Right forelimb (tissue), 1 donor: ENCODE measurements around the gene KATNAL1.
"Not testable (repeated sequence)": the region's sequence is repeated elsewhere in the genome, so short reads cannot be mapped to it uniquely, and the experiment has no call there.

ENCODE experiments used
- DNase-seq: peaks from one replicate; pipeline ENCODE4 v3.0.0-alpha.2; 2018

Gene KATNAL1

GRCh38 chr13:30290812-30291436, 16.4 kb downstream of the KATNAL1 start:
- no peak for DNase-seq

DNA sequence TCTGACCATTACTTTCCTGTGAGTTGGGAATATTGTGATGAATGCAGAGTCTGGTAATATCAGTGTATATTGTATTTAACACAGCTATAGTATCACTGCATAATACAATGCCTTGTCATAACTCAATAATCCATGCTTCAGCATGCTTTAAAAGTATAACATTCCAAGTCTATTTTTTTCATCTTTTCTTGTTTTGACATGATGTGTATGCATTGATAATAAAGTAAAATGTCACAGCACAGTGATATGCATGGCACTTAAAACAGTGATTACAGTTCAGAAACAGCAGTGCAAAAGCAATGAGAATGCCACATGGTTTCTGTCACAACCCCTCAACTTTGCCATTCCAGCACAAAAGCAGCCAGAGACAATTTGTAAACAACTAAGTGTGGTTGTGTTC, 17.8 kb downstream of the KATNAL1 start:
- DNase-seq = no peak

DNA sequence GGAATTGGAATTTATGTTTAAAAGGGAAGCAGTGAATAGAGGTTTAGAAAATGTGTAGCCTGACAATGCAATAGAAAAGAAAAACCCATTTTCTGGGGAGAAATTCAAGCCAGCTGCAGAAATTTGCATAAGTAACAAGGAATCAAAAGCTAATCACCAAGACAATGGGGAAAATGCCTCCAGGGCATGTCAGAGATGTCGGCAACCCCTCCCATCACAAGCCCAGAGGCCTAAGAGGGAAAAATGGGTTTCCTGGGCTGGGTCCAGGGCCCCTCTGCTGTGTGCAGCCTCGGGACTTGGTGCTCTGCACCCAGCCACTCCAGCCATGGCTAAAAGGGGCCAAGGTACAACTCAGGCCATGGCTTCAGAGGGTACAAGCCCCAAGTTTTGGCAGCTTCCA, 21.3 kb downstream of the KATNAL1 start:
- DNase-seq = not testable (repeated sequence)

DNA sequence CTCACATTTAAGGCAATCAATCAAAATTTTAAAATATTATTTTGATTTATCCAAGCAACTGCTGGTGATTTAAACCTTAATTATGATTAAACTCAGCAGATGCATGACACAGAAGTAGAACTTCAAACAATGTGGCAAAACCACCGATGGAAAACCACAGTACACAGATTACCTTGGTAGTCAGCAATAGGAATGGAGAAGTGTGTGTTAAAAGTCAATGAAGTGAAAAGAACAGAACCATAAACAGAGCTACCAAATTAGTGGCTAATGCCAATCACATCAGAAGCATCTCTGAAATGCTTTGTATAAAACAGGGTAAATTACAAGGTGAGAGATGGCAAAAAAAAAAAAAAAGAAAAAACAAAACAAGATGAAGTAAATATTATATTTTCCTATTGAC, 31.2 kb downstream of the KATNAL1 start:
- DNase-seq = no peak

- DNase-seq = no peak
These were observed 33.3 kb downstream of the KATNAL1 start for GRCh38 chr13:30274083-30274482.

DNA sequence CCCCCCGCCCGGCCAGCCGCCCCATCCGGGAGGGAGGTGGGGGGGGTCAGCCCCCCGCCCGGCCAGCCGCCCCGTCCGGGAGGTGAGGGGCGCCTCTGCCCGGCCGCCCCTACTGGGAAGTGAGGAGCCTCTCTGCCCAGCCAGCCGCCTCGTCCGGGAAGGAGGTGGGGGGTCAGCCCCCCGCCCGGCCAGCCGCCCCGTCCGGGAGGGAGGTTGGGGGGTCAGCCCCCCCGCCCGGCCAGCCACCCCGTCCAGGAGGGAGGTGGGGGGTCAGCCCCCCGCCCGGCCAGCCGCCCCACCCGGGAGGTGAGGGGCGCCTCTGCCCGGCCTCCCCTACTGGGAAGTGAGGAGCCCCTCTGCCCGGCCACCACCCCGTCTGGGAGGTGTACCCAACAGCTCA, 37.3 kb downstream of the KATNAL1 start:
- not testable (repeated sequence) for DNase-seq

- DNase-seq = no peak
These were observed 38.7 kb downstream of the KATNAL1 start for GRCh38 chr13:30268673-30269072.

DNA sequence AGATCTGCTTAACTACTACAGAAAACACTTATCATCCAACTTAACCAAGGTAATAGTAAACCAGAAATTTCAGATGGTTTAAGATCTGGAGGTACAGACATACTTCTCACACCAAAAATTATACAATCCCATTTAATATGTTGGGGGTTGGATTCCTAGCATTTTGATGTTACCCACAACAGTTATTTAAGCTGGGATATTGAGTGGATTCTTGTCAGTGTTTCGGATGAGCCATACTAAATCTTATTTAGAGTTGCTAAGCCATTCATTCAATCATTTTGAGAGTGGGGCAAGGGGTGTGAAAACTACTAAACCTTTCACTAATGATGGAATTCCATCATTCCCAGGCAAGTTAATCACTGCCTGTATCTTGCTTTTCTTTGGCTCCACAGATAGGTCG, 40.6 kb downstream of the KATNAL1 start:
- no peak for DNase-seq

DNA sequence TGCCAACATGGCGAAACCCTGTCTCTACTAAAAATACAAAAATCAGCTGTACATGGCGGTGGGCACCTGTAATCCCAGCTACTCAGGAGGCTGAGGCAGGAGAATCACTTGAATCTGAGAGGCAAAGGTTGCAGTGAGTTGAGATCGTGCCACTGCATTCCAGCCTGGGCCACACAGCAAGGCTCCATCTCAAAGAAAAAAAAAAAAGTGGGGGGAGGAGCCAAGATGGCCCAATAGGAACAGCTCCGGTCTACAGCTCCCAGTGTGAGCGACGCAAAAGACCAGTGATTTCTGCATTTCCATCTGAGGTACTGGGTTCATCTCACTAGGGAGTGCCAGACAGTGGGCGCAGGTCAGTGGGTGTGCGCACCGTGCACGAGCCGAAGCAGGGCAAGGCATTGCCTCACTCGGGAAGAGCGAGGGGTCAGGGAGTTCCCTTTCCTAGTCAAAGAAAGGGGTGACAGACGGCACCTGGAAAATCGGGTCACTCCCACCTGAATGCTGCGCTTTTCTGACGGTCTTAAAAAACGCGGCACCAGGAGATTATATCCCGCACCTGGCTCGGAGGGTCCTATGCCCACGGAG, 48.1 kb downstream of the KATNAL1 start:
- not testable (repeated sequence) for DNase-seq

DNA sequence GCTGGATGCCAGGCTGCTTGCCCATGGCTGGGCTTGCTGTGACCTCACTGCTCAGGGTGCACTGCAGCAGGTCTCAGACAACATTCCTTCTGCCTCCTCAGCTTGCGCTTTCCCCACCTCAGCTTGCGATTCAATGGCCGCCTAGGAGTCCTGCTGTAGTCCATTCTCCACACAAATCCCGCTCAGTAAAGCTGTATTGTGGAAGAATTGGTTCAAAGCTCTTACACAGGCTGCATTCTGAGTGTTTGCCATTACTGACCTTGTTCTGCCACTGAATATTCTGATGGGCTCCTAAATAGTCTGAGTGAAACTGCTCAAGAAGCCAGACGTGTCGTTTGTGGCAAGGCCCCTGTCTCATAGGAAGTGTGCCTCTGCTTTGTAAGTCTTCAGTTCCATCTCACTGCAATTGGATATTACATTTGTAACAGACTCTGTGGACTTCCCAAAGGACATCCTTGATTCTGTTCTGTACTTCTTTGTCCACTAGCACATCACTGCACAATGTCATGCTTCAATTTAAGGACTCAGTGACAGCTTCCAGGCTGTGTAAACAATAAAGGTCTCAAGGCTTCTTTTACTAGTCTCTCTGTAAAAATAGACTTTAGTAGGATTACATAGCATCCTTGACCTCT, 49.8 kb downstream of the KATNAL1 start:
- no peak for DNase-seq

- DNase-seq = no peak
These were observed 50.5 kb downstream of the KATNAL1 start for GRCh38 chr13:30256713-30257467.

DNA sequence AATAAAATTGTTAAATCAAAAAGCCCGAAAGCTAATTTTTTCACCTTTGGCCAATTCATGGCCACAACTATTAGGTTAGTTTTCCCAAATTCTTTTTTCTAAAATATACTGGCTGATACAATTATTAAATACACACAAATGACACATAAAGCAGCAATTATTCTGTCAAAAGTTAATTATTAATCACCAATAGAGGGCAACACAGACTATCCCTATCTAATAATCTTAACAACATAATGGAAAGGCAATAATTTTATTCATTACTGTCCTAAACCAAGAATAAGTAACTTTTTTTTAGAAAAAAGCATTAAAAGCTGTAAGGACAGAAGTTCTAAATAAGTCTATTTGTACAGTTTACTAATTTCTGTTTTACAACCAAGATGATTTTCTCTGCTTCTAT, 51.7 kb downstream of the KATNAL1 start:
- no peak for DNase-seq

- no peak for DNase-seq
These were observed 53.5 kb downstream of the KATNAL1 start for GRCh38 chr13:30253830-30254229.

- no peak for DNase-seq
These were observed 59.9 kb downstream of the KATNAL1 start for GRCh38 chr13:30247406-30247805.

GRCh38 chr13:30241532-30241931, 65.8 kb downstream of the KATNAL1 start:
- peak; percentile 47 for DNase-seq

- no peak for DNase-seq
These were observed 66.7 kb downstream of the KATNAL1 start for GRCh38 chr13:30240608-30241007.

- no peak for DNase-seq
These were observed 72.1 kb downstream of the KATNAL1 start for GRCh38 chr13:30235216-30235615.

DNA sequence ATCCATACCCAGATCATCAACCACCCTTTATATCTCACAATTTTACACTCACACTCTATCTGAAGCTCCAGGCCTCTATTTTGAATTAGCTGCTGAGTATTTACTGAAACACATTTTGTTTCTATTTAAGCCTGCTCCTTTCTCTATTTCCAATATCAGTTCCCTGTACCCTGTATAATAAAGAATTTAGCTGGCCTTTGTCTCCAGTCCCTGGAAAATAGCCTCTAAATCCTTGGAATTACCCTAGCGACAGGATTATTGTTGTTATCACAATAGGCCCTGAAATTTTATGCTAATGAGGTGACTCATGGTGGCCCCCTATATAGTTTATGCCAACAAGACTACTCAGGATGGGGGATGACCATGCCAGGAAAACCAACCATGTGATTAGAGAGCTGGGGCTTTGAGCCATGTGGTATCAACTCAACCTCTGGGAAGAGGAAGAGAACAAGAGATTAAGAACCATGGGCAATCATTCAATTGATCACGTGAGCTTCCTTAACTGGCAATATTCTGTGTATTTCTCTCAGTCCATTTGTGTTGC, 72.7 kb downstream of the KATNAL1 start:
- no peak for DNase-seq

GRCh38 chr13:30224732-30225131, 82.6 kb downstream of the KATNAL1 start:
- DNase-seq = no peak

GRCh38 chr13:30222254-30222653, 85.1 kb downstream of the KATNAL1 start:
- no peak for DNase-seq

DNA sequence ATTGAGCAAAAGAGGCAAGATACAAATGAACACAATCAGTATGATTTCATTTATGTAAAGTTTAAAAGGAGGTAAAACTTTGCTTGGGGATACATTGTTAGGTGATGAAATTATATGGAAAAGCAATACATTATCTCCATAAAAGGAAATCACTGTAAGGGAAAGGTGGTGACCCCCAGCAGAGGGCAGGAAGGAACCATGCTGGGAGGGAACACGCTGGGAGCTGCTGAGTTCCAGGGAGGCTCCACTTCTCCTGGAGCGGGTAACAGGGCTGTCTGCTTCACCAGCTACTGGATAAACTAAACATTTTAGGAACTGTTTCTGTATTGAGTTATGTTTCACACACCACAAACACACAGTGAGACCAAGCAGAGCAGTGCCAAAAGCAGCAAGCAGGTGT, 91.2 kb downstream of the KATNAL1 start:
- DNase-seq = no peak

GRCh38 chr13:30212256-30212655, 95.1 kb downstream of the KATNAL1 start:
- DNase-seq = no peak

GRCh38 chr13:30211745-30212144, 95.6 kb downstream of the KATNAL1 start:
- DNase-seq = no peak

- DNase-seq = no peak
These were observed 102.8 kb downstream of the KATNAL1 start for GRCh38 chr13:30204564-30204963.
